ENCODE data around the gene TRAPPC10.

DNA sequence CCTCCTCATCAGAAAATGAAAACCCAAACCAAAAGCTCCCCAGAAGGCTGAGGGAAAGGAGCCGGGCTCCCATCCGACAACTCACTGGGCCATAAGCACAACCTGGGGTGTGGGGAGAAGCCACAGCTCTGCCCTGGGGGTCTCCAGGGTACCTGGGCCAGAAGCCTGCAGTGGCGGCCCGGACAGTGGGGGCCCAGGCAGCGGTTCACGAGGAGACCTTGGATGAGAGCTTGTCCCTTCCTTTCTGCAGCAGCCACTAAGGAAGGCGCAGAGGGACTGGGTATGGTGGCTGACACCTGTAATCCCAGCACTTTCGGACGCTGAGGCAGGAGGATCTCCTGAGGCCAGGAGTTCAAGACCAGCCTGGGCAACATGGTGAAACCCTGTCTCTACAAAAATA lies 17.5 kb upstream of the TRAPPC10 start:
- no peak for TF ChIP-seq POLR2AphosphoS5 (IDR thresholded peaks at IDR 0.05)
- TF ChIP-seq, protein P1, sequence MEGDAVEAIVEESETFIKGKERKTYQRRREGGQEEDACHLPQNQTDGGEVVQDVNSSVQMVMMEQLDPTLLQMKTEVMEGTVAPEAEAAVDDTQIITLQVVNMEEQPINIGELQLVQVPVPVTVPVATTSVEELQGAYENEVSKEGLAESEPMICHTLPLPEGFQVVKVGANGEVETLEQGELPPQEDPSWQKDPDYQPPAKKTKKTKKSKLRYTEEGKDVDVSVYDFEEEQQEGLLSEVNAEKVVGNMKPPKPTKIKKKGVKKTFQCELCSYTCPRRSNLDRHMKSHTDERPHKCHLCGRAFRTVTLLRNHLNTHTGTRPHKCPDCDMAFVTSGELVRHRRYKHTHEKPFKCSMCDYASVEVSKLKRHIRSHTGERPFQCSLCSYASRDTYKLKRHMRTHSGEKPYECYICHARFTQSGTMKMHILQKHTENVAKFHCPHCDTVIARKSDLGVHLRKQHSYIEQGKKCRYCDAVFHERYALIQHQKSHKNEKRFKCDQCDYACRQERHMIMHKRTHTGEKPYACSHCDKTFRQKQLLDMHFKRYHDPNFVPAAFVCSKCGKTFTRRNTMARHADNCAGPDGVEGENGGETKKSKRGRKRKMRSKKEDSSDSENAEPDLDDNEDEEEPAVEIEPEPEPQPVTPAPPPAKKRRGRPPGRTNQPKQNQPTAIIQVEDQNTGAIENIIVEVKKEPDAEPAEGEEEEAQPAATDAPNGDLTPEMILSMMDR (IDR thresholded peaks at IDR 0.05 in 8 of 11, conservative IDR thresholded peaks at IDR 0.05 in 3 of 11), result no peak

All from spleen (tissue), 7 donors.